HepG2 (cell line): Measurements from ENCODE around the gene MNAT1. TPM values are rescaled to one million over a fixed set of nuclear protein-coding genes. Genes with fewer than 3 reads are reported as not detected.

Source experiments
- ARID2 ChIP-seq: sonication (generic); formaldehyde crosslinking; IDR thresholded peaks from 2 replicates; pipeline ENCODE4 v1.8.1; 2022; ENCODE audit warnings: mild to moderate bottlenecking, missing genetic modification reagents, borderline replicate concordance
- ASH2L ChIP-seq: fragments of 300-600, 200-600 bp; sonication (generic); IDR thresholded peaks from 2 replicates; pipeline ENCODE4 v1.7.0; 2017; ENCODE audit warnings: low read depth, mild to moderate bottlenecking, moderate library complexity, mixed read lengths, low read length; ENCODE audit not compliant: insufficient read length
- ATF7 ChIP-seq, 2 experiments: fragments of 450-650 bp in 1 of 2; sonication (generic) in 1 of 2; formaldehyde crosslinking in 1 of 2; IDR thresholded peaks; 2 replicates each; pipeline versions ENCODE4 v1.4.0 to v1.6.1; 2016 to 2020; ENCODE audit warnings: antibody characterized with exemption in 1 of 2, mild to moderate bottlenecking in 1 of 2, missing genetic modification reagents in 1 of 2
- CCAR2 ChIP-seq: fragments of 200-400 bp; formaldehyde crosslinking; optimal IDR thresholded peaks from 2 replicates; pipeline ENCODE3; 2018; ENCODE audit warnings: low read depth, mild to moderate bottlenecking, low read length, moderate library complexity
- CERS6 ChIP-seq: sonication (generic); formaldehyde crosslinking; IDR thresholded peaks from 2 replicates; pipeline ENCODE4 v1.5.0; 2020; ENCODE audit warnings: missing genetic modification reagents
- FOSL2 ChIP-seq: sonication (generic); formaldehyde crosslinking; IDR thresholded peaks from 2 replicates; pipeline ENCODE4 v1.4.0; 2020; ENCODE audit warnings: missing genetic modification reagents
- GPN1 ChIP-seq: sonication (generic); formaldehyde crosslinking; IDR thresholded peaks from 2 replicates; pipeline ENCODE4 v1.5.1; 2020; ENCODE audit warnings: missing genetic modification reagents, borderline replicate concordance
- HES4 ChIP-seq: sonication (generic); formaldehyde crosslinking; IDR thresholded peaks from 2 replicates; pipeline ENCODE4 v1.9.0; 2021; ENCODE audit warnings: mild to moderate bottlenecking, missing genetic modification reagents, borderline replicate concordance
- HMG20A ChIP-seq: IDR thresholded peaks from 2 replicates; pipeline ENCODE4 v1.6.1; 2016; ENCODE audit warnings: borderline replicate concordance
- KAT2B ChIP-seq: fragments of 150-350 bp; IDR thresholded peaks from 2 replicates; pipeline ENCODE4 v1.6.1; 2014; ENCODE audit warnings: low read depth, low read length, borderline replicate concordance
- KDM2A ChIP-seq: sonication (generic); formaldehyde crosslinking; IDR thresholded peaks from 2 replicates; pipeline ENCODE4 v1.4.0; 2020; ENCODE audit warnings: low read depth, missing genetic modification reagents, borderline replicate concordance
- KLF6 ChIP-seq: IDR thresholded peaks from 2 replicates; pipeline ENCODE4 v1.8.0; 2016; ENCODE audit warnings: missing biosample characterization, missing genetic modification reagents
- MED8 ChIP-seq: sonication (generic); formaldehyde crosslinking; IDR thresholded peaks from 2 replicates; pipeline ENCODE4 v1.8.1; 2023; ENCODE audit warnings: mild to moderate bottlenecking, missing genetic modification reagents; ENCODE audit not compliant: insufficient replicate concordance
- MTA3 ChIP-seq: sonication (generic); formaldehyde crosslinking; IDR thresholded peaks from 2 replicates; pipeline ENCODE4 v1.4.0; 2020; ENCODE audit warnings: missing genetic modification reagents
- MZF1 ChIP-seq: sonication (generic); formaldehyde crosslinking; IDR thresholded peaks from 2 replicates; pipeline ENCODE4 v1.8.1; 2023; ENCODE audit warnings: mild to moderate bottlenecking, missing genetic modification reagents, borderline replicate concordance
- NFYC ChIP-seq: IDR thresholded peaks from 2 replicates; pipeline ENCODE4 v1.6.1; 2016; ENCODE audit warnings: missing genetic modification reagents, missing compliant biosample characterization
- ZBTB1 ChIP-seq: sonication (generic); formaldehyde crosslinking; IDR thresholded peaks from 2 replicates; pipeline ENCODE4 v1.4.0; 2020; ENCODE audit warnings: missing genetic modification reagents, borderline replicate concordance
- ZBTB3 ChIP-seq: sonication (generic); formaldehyde crosslinking; IDR thresholded peaks from 2 replicates; pipeline ENCODE4 v1.4.0; 2020; ENCODE audit warnings: low read depth, mild to moderate bottlenecking, moderate library complexity, missing genetic modification reagents, borderline replicate concordance
- ZNF121 ChIP-seq: sonication (generic); formaldehyde crosslinking; IDR thresholded peaks from 2 replicates; pipeline ENCODE4 v1.5.0; 2020; ENCODE audit warnings: mild to moderate bottlenecking, missing genetic modification reagents
- ZNF282 ChIP-seq: fragments of 450-650 bp; IDR thresholded peaks from 2 replicates; pipeline ENCODE4 v1.6.1; 2018; ENCODE audit not compliant: partially characterized antibody
- ZNF33B ChIP-seq: sonication (generic); formaldehyde crosslinking; IDR thresholded peaks from 2 replicates; pipeline ENCODE4 v1.5.1; 2020; ENCODE audit warnings: mild to moderate bottlenecking, missing genetic modification reagents
- ZNF432 ChIP-seq: sonication (generic); formaldehyde crosslinking; IDR thresholded peaks from 2 replicates; pipeline ENCODE4 v1.5.0; 2020; ENCODE audit warnings: missing genetic modification reagents, mild to moderate bottlenecking, borderline replicate concordance
- ZNF556 ChIP-seq: sonication (generic); formaldehyde crosslinking; IDR thresholded peaks from 2 replicates; pipeline ENCODE4 v1.4.0; 2020; ENCODE audit warnings: mild to moderate bottlenecking, missing genetic modification reagents, borderline replicate concordance
- ZNF720 ChIP-seq: sonication (generic); formaldehyde crosslinking; IDR thresholded peaks from 2 replicates; pipeline ENCODE4 v1.4.0; 2020; ENCODE audit warnings: missing genetic modification reagents
- polyA plus RNA-seq, 8 experiments: library from polyadenylated mRNA; depleted of rRNA in 3 of 8; stranded (reverse) in 7 of 8; unstranded in 1 of 8; fragments of >200 nt; fragmentation: Illumina TruSeq in 4 of 8; extraction: Trizol in 4 of 8; gene quantifications; 2 replicates each; pipeline versions ENCODE4 v1.2.1 to v1.2.3, GENCODE V29; 2011 to 2016; ENCODE audit warnings: low read depth in 4 of 8, missing spikeins in 1 of 8, mixed read lengths in 1 of 8; ENCODE audit not compliant: insufficient read depth in 1 of 8
- total RNA-seq, 5 experiments: library from RNA; depleted of rRNA; stranded (reverse); fragments of >200 nt; fragmentation: Illumina TruSeq; extraction: Trizol; gene quantifications; 2 replicates each; pipeline ENCODE4 v1.2.3, GENCODE V29; 2016; ENCODE audit warnings: low read depth in 1 of 5
- TF ChIP-seq, protein P1 (sequence below), 2 experiments: sonication (generic) in 1 of 2; formaldehyde crosslinking in 1 of 2; IDR thresholded peaks; 2 replicates each; pipeline versions ENCODE4 v1.4.0 to v1.6.1; 2018 to 2020; ENCODE audit warnings: missing genetic modification reagents in 2 of 2, borderline replicate concordance in 1 of 2, low read depth in 1 of 2, mild to moderate bottlenecking in 1 of 2, missing biosample characterization in 1 of 2
- TF ChIP-seq, protein P2 (sequence below): sonication (generic); formaldehyde crosslinking; IDR thresholded peaks from 2 replicates; pipeline ENCODE4 v1.8.0; 2022; ENCODE audit warnings: mild to moderate bottlenecking, missing genetic modification reagents, moderate library complexity
- TF ChIP-seq, protein P3 (sequence below): IDR thresholded peaks from 2 replicates; pipeline ENCODE4 v1.6.1; 2016; ENCODE audit warnings: missing compliant biosample characterization, missing genetic modification reagents, borderline replicate concordance

MNAT1 gene
- total and polyA plus RNA-seq, 2 of the 13 experiments (the other 11 are each of a cell fraction or from before 2014, with no cell fraction given) = 49.2 to 94.8 TPM

- TF ChIP-seq, protein P1, sequence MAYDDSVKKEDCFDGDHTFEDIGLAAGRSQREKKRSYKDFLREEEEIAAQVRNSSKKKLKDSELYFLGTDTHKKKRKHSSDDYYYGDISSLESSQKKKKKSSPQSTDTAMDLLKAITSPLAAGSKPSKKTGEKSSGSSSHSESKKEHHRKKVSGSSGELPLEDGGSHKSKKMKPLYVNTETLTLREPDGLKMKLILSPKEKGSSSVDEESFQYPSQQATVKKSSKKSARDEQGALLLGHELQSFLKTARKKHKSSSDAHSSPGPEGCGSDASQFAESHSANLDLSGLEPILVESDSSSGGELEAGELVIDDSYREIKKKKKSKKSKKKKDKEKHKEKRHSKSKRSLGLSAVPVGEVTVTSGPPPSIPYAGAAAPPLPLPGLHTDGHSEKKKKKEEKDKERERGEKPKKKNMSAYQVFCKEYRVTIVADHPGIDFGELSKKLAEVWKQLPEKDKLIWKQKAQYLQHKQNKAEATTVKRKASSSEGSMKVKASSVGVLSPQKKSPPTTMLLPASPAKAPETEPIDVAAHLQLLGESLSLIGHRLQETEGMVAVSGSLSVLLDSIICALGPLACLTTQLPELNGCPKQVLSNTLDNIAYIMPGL (CRISPR knock-in tag; IDR thresholded peaks at IDR 0.05; ENCODE audit: borderline replicate concordance in 1 of 2, low read depth in 1 of 2) = no peak
- TF ChIP-seq ZBTB1 = no peak
- no peak for TF ChIP-seq KDM2A
- TF ChIP-seq ZNF121 = no peak
- no peak for TF ChIP-seq MTA3 (CRISPR knock-in tag)
- no peak for TF ChIP-seq GPN1 (CRISPR knock-in tag)
- TF ChIP-seq ZBTB3 = no peak
- TF ChIP-seq NFYC (CRISPR knock-in tag) = no peak
- TF ChIP-seq ZNF432 (CRISPR knock-in tag) = no peak
- TF ChIP-seq ASH2L = peak; percentile 80
- TF ChIP-seq ZNF720 = no peak
- TF ChIP-seq, protein P2, sequence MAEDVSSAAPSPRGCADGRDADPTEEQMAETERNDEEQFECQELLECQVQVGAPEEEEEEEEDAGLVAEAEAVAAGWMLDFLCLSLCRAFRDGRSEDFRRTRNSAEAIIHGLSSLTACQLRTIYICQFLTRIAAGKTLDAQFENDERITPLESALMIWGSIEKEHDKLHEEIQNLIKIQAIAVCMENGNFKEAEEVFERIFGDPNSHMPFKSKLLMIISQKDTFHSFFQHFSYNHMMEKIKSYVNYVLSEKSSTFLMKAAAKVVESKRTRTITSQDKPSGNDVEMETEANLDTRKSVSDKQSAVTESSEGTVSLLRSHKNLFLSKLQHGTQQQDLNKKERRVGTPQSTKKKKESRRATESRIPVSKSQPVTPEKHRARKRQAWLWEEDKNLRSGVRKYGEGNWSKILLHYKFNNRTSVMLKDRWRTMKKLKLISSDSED = no peak
- TF ChIP-seq ZNF282 = no peak
- no peak for TF ChIP-seq KAT2B
- TF ChIP-seq HMG20A (CRISPR knock-in tag) = peak; percentile 72; the same call in 1 of the 2 replicates
- no peak for TF ChIP-seq ZNF556 (CRISPR knock-in tag)
- no peak for TF ChIP-seq CERS6
- no peak for TF ChIP-seq ARID2 (CRISPR knock-in tag)
- TF ChIP-seq CCAR2 = no peak
- no peak for TF ChIP-seq HES4 (CRISPR knock-in tag)
- TF ChIP-seq ATF7 (IDR thresholded peaks at IDR 0.05) = no peak
- TF ChIP-seq ATF7 (CRISPR knock-in tag; IDR thresholded peaks at IDR 0.05) = no peak
- TF ChIP-seq FOSL2 = no peak
- TF ChIP-seq MZF1 (CRISPR knock-in tag) = no peak
- TF ChIP-seq, protein P3, sequence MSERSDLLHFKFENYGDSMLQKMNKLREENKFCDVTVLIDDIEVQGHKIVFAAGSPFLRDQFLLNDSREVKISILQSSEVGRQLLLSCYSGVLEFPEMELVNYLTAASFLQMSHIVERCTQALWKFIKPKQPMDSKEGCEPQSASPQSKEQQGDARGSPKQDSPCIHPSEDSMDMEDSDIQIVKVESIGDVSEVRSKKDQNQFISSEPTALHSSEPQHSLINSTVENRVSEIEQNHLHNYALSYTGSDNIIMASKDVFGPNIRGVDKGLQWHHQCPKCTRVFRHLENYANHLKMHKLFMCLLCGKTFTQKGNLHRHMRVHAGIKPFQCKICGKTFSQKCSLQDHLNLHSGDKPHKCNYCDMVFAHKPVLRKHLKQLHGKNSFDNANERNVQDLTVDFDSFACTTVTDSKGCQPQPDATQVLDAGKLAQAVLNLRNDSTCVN (CRISPR knock-in tag) = no peak
- TF ChIP-seq ZNF33B (CRISPR knock-in tag) = no peak
- TF ChIP-seq MED8 (CRISPR knock-in tag) = no peak
- no peak for TF ChIP-seq KLF6 (CRISPR knock-in tag)
Measured at GRCh38 chr14:60819575-60819974, 85.0 kb downstream of the MNAT1 start (continued).
